GM19372 (cell line): ENCODE data around the gene SCO2.
"Not testable (repeated sequence)": the region's sequence is repeated elsewhere in the genome, so short reads cannot be mapped to it uniquely, and the experiment has no call there.

Experiments
- ATAC-seq: cut with Tn5 transposase; IDR thresholded peaks from one replicate; pipeline ENCODE4 v1.9.1; 2021; ENCODE audit warnings: mild to moderate bottlenecking, low read depth, moderate library complexity; ENCODE audit not compliant: unreplicated experiment

The SCO2 gene

GRCh38 chr22:50522208-50522805 is 3.1 kb downstream of the SCO2 start:
- ATAC-seq, result no peak

- ATAC-seq, result no peak
Observed at GRCh38 chr22:50521710-50522109, 3.7 kb downstream of the SCO2 start.

GRCh38 chr22:50520826-50521453 is 4.5 kb downstream of the SCO2 start:
- no peak for ATAC-seq

- not testable (repeated sequence) for ATAC-seq
Observed at GRCh38 chr22:50520184-50520583, 5.2 kb downstream of the SCO2 start.

GRCh38 chr22:50519151-50519550 is 6.2 kb downstream of the SCO2 start:
- ATAC-seq, result no peak

- ATAC-seq, result no peak
Observed at GRCh38 chr22:50518606-50519005, 6.8 kb downstream of the SCO2 start.

GRCh38 chr22:50517495-50518260 is 7.7 kb downstream of the SCO2 start:
- no peak for ATAC-seq

GRCh38 chr22:50516891-50517290 is 8.5 kb downstream of the SCO2 start:
- no peak for ATAC-seq

- ATAC-seq, result no peak
Observed at GRCh38 chr22:50516068-50516467, 9.3 kb downstream of the SCO2 start.

GRCh38 chr22:50513175-50513574 is 12.2 kb downstream of the SCO2 start:
- no peak for ATAC-seq

GRCh38 chr22:50508897-50509296 is 16.5 kb downstream of the SCO2 start:
- ATAC-seq, result no peak

GRCh38 chr22:50507991-50508884 is 17.2 kb downstream of the SCO2 start, which contains the start of gene NCAPH2:
NCAPH2 (plus strand) TSS chr22:50508224; CDS start chr22:50508338, 114 bp downstream.
- peak; percentile 84 for ATAC-seq

GRCh38 chr22:50507421-50507990 is 17.9 kb downstream of the SCO2 start, which contains the start of gene LMF2:
LMF2 (minus strand) TSS chr22:50507702; CDS start chr22:50507675, 27 bp downstream.
- peak; percentile 57 for ATAC-seq

- no peak for ATAC-seq
Observed at GRCh38 chr22:50506611-50507420, 18.6 kb downstream of the SCO2 start.

- ATAC-seq, result no peak
Observed at GRCh38 chr22:50505776-50506610, 19.4 kb downstream of the SCO2 start.

- no peak for ATAC-seq
Observed at GRCh38 chr22:50505276-50505775, 20.1 kb downstream of the SCO2 start.

- no peak for ATAC-seq
Observed at GRCh38 chr22:50504369-50505211, 20.8 kb downstream of the SCO2 start.
